HG02610 (cell line): ENCODE results near the gene MARVELD3.

Experiments used
- ATAC-seq: cut with Tn5 transposase; IDR thresholded peaks from one replicate; pipeline ENCODE4 v1.9.1; 2021; ENCODE audit warnings: mild to moderate bottlenecking, moderate library complexity; ENCODE audit not compliant: unreplicated experiment

MARVELD3 gene

GRCh38 chr16:71618429-71618828, 7.6 kb upstream of the MARVELD3 start:
- no peak for ATAC-seq

- no peak for ATAC-seq
These were observed 3.9 kb upstream of the MARVELD3 start for GRCh38 chr16:71622088-71622487.

- ATAC-seq, result no peak
These were observed 2.4 kb upstream of the MARVELD3 start for GRCh38 chr16:71623597-71623996.

DNA sequence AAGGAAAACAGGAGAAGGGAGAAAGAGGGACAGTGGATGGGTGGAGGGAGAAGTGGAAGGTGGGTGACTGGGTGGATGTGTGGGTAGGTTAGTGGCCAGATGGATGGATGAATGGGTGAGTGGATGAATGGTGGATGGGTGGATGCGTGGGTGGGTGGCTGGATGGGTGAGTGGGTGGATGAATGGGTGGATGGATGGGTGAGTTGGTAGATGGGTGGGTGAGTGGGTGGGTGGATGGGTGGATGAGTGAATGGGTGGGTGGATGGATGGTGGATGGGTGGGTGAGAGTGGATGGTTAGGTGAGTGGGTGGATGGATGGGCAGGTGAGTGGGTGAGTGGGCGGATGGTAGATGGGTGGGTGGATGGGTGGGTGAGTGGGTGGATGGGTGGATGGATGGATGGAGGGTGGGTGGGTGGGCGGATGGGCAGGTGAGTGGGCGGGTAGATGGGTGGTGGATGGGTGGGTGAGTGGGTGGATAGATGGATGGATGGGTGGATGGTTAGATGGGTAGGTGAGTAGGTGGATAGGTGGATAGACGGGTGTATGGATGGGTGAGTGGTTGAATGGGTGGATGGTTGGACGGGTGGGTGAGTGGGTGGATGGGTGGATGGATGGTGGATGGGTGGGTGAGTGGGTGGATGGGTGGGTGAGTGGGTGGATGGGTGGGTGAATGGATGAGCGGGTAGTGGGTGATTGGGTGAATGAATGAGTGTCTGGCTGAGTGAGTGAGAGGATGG, 702 bp upstream of the MARVELD3 start:
- no peak for ATAC-seq

DNA sequence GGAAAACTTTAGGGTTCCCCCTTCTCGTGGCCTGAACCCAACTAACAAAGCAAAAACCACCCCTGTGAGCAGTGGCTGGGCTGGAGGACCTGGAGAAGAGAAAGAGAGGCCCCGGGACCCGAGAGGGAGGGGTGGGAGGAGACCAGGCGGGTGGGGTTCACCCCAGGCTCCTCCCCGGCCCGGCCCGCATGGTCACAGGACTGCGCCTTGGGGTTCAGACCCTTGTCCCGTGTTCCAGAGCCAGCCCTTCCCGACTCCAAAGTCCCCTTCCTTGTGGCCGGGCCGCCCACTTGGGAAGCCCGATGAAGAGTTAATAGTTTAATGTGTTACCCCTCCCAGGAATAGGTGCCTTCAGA, 852 bp downstream of the MARVELD3 start:
- no peak for ATAC-seq

- no peak for ATAC-seq
These were observed 1.8 kb downstream of the MARVELD3 start for GRCh38 chr16:71627731-71628181.

GRCh38 chr16:71628810-71629209, 2.8 kb downstream of the MARVELD3 start:
- ATAC-seq, result no peak

DNA sequence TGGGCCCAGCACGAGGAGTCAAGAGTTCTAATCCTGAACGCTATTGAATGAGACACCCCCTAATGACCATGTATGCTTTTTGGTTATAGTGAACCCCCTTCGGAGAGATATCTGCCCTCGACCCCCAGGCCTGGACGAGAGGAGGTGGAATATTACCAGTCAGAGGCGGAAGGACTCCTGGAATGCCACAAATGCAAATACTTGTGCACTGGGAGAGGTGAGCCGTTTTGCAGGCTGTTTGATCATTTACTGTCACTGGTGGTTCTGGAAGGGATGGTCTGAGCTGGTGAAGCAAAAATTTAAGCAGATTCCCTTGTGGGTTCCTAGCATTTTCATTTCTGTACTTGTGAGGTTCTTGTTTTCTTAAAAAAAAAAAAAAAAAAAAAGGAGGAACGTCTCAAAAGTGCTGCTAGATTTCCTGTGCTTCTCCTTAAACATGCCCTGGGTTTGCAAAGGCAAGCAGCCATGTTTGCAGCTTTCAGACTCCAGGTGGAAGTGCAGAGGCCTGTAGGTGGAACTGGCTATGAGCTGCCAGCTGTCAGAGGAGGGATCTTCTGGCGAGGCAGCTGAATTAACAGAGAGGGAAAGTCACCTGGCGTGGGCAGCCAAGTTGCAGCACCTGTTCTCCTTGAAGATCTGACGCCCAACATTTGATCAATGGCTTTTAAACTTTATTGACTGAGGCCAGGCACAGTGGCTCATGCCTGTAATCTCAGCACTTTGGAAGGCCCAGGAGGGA, 3.5 kb downstream of the MARVELD3 start:
- ATAC-seq, result no peak

DNA sequence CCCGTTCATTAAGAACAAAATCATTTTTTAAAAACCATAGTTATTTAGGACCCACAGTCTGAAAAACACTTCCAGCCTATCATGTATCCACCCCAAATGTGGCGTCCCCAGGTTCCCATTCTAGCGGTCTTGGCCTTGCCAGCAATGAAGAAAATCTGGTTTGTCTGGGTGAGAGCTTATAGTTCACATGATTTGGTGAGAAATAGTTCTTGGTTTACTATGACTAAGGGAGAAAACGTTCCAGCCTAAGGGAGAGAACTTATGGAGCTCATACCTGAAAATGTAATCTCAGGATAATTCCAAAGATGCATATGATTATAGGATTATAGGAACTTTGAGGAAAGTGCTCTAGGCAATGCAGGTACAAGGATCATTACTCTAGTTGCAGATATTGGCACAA, 4.8 kb downstream of the MARVELD3 start:
- no peak for ATAC-seq

GRCh38 chr16:71631776-71632175, 5.8 kb downstream of the MARVELD3 start:
- no peak for ATAC-seq

- no peak for ATAC-seq
These were observed 9.6 kb downstream of the MARVELD3 start for GRCh38 chr16:71635632-71636031.

GRCh38 chr16:71637398-71637797, 11.4 kb downstream of the MARVELD3 start:
- ATAC-seq, result no peak

DNA sequence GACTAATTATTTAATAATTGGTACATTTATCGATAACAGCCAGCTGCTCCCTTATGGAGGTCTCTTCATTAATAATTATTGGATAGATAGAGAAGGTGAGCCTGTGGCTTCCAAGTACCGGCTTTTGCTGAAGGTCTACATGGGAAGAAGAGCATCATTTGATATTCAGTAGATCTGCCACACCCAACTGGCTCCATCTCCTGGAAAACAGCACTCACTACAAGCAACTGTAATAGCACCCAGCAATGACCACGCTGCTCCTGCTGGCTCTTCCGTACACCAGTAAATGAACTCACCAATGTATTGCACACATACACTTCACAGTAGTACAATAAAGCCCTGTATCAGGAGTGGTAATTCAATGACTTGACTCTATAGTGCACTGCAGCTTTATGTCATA, 19.5 kb downstream of the MARVELD3 start:
- no peak for ATAC-seq

GRCh38 chr16:71647391-71647790, 21.4 kb downstream of the MARVELD3 start:
- no peak for ATAC-seq

DNA sequence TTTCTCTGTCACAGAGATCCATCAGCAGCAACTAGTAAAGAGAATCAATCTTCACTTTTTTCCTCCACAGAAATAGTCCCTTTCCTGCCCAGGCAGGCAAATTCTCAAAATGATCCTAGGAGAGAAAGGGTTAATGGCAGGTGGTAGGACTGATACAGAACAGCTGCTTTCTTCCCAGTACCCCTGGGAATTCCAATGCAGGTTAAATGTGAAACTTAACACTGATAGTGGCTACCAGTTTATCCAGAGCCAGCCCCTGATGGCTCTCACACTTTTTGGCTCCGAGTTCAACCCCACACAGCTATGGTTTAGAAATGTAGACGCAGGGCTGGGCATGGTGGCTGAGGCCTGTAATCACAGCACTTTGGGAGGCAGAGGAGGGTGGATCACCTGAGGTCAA, 22.2 kb downstream of the MARVELD3 start:
- ATAC-seq, result no peak

GRCh38 chr16:71648921-71649320, 22.9 kb downstream of the MARVELD3 start:
- ATAC-seq, result no peak

DNA sequence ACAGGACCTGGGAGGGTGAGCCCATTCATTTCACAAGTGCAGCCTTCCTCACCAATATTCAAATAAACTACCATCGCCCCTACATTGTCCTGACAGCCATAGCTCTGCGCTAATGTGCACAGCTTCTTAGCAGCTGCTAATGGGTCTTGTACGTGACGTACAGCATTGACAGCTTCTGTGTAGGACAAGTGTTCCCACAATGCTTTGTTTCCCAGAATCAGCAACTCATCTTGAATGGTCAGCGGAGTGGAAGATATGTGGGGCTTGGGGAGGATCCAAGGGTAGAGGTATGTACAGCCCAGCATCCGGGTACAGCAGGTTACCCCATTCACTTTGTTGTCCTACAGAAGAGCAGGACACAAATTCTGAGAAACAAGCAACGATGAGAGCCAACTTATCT, 23.7 kb downstream of the MARVELD3 start:
- ATAC-seq, result no peak

- ATAC-seq, result no peak
These were observed 32.8 kb downstream of the MARVELD3 start for GRCh38 chr16:71658771-71659170.

- no peak for ATAC-seq
These were observed 33.5 kb downstream of the MARVELD3 start for GRCh38 chr16:71659471-71659870.

GRCh38 chr16:71666264-71666663, 40.3 kb downstream of the MARVELD3 start:
- no peak for ATAC-seq

- ATAC-seq, result no peak
These were observed 41.1 kb downstream of the MARVELD3 start for GRCh38 chr16:71666928-71667707.
